Colonic mucosa (tissue), 4 donors: ENCODE results near the gene SH3TC1. TPM values are rescaled to one million over a fixed set of nuclear protein-coding genes. Genes with fewer than 3 reads are reported as not detected.

ENCODE experiments used
- DNase-seq: peaks from one replicate; pipeline ENCODE4 v3.0.0-alpha.2; 2020
- H3K27ac ChIP-seq: fragments of 200-600 bp; one replicate; pipeline ENCODE4 v1.8.0; 2021
- H3K27me3 ChIP-seq: fragments of 200-600 bp; one replicate; pipeline ENCODE4 v1.8.0; 2021
- H3K36me3 ChIP-seq: fragments of 200-600 bp; one replicate; pipeline ENCODE4 v1.8.0; 2021
- H3K4me1 ChIP-seq: fragments of 200-600 bp; one replicate; pipeline ENCODE4 v1.8.0; 2021; ENCODE audit warnings: mild to moderate bottlenecking
- H3K4me3 ChIP-seq: fragments of 200-600 bp; one replicate; pipeline ENCODE4 v1.8.0; 2021
- H3K9ac ChIP-seq, 2 donors: one replicate each; pipeline ENCODE4 v1.7.0; 2013; ENCODE audit warnings: control low read depth in 2 of 2, low read depth in 2 of 2, low read length in 2 of 2
- H3K9me3 ChIP-seq: fragments of 200-600 bp; one replicate; pipeline ENCODE4 v1.8.0; 2021
- CTCF ChIP-seq: fragments of 200-600 bp; IDR thresholded peaks from one replicate; pipeline ENCODE4 v1.8.0; 2022; ENCODE audit warnings: antibody characterized with exemption, mild to moderate bottlenecking
- intact Hi-C: fragments of 100-400 bp; cut with DNase I; formaldehyde crosslinking; loops from one replicate; pipeline ENCODE4 v1.14.1; 2022
- total RNA-seq, 2 donors: library from RNA; stranded (reverse); fragmentation: NEBNext Ultra II Directional in 1 of 2; extraction: Animal tissue kit (Norgen Biotek cat#: 25700) in 1 of 2; gene quantifications; one replicate each; pipeline ENCODE4 v1.2.1, GENCODE V29; 2021
- donor health status: healthy.
- donor health status: DM: no; HTN: no; CAD: no.
- donor health status: DM: no; HTN: no; CAD: no.

SH3TC1 gene
- total RNA-seq, 2 donors from 2014 or later = 10.8 to 22.5 TPM

- no peaks in the 10 kb centered on the region for H3K27me3 ChIP-seq
- no peak for DNase-seq
- H3K36me3 ChIP-seq = no peaks in the 10 kb centered on the region
- no peaks in the 10 kb centered on the region for H3K4me1 ChIP-seq
- no peak overlapping the region for H3K9ac ChIP-seq
- TF ChIP-seq CTCF = no peak
- H3K27ac ChIP-seq = no peak overlapping the region
- no peak overlapping the region for H3K4me3 ChIP-seq
- H3K9me3 ChIP-seq = no peaks in the 10 kb centered on the region
- intact Hi-C loops = no loop called here
These were observed 30.1 kb upstream of the SH3TC1 start for GRCh38 chr4:8168832-8169598.

- intact Hi-C loops = no loop called here
- H3K4me1 ChIP-seq = no peaks in the 10 kb centered on the region
- no peak for DNase-seq
- no peaks in the 10 kb centered on the region for H3K36me3 ChIP-seq
- no peak for TF ChIP-seq CTCF
- no peak overlapping the region for H3K4me3 ChIP-seq
- H3K9ac ChIP-seq = no peak overlapping the region
- H3K9me3 ChIP-seq = no peaks in the 10 kb centered on the region
- no peaks in the 10 kb centered on the region for H3K27me3 ChIP-seq
- H3K27ac ChIP-seq = no peak overlapping the region
These were observed 29.3 kb upstream of the SH3TC1 start for GRCh38 chr4:8169763-8170162.

GRCh38 chr4:8170341-8170740 is 28.7 kb upstream of the SH3TC1 start:
- no peak overlapping the region for H3K4me3 ChIP-seq
- H3K27me3 ChIP-seq = no peaks in the 10 kb centered on the region
- H3K4me1 ChIP-seq = no peaks in the 10 kb centered on the region
- intact Hi-C loops = no loop called here
- H3K36me3 ChIP-seq = no peaks in the 10 kb centered on the region
- TF ChIP-seq CTCF = no peak
- no peak overlapping the region for H3K27ac ChIP-seq
- no peak for DNase-seq
- H3K9ac ChIP-seq = no peak overlapping the region
- H3K9me3 ChIP-seq = no peaks in the 10 kb centered on the region

GRCh38 chr4:8171266-8171665 is 27.8 kb upstream of the SH3TC1 start:
- H3K9me3 ChIP-seq = no peaks in the 10 kb centered on the region
- TF ChIP-seq CTCF = no peak

GRCh38 chr4:8171984-8172924 is 26.8 kb upstream of the SH3TC1 start:
- no peak for TF ChIP-seq CTCF
- Histone ChIP-seq H3K4me1 (no peaks in the 10 kb centered on the region), H3K9me3 (no peaks in the 10 kb centered on the region), H3K4me3 (no peak overlapping the region), H3K27me3 (no peaks in the 10 kb centered on the region), H3K36me3 (no peaks in the 10 kb centered on the region), H3K9ac (no peak overlapping the region), H3K27ac (no peak overlapping the region)
- intact Hi-C loops = no loop called here
- no peak for DNase-seq

More at GRCh38 chr4:8171266-8171665, 27.8 kb upstream of the SH3TC1 start:
- no peak for DNase-seq
- Histone ChIP-seq H3K36me3 (no peaks in the 10 kb centered on the region), H3K27ac (no peak overlapping the region), H3K27me3 (no peaks in the 10 kb centered on the region), H3K9ac (no peak overlapping the region), H3K4me1 (no peaks in the 10 kb centered on the region), H3K4me3 (no peak overlapping the region)
- intact Hi-C loops = no loop called here
